Measurements from ENCODE around the gene RBPJ.

DNA sequence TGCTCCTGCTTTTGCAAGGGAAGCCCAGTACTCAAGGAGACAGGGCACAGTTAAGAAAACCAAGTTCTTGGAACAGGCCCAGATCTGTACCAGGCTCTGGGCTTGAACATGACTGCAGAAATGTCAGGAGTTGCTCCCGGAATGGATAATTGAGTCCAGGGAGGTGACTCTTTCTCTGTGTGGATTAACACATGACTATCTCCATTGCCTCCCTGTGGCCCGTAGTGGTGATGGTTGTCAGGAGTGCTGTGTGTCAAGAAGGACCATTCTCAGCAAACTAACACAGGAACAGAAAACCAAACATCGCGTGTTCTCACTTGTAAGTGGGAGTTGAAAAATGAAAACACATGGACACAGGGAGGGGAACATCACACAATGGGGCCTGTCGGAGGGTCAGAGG is 129.6 kb downstream of the RBPJ start:
- TF ChIP-seq POLR2AphosphoS5 (IDR thresholded peaks at IDR 0.05; ENCODE audit: low read depth, low read length): no peak
- TF ChIP-seq, protein P1, sequence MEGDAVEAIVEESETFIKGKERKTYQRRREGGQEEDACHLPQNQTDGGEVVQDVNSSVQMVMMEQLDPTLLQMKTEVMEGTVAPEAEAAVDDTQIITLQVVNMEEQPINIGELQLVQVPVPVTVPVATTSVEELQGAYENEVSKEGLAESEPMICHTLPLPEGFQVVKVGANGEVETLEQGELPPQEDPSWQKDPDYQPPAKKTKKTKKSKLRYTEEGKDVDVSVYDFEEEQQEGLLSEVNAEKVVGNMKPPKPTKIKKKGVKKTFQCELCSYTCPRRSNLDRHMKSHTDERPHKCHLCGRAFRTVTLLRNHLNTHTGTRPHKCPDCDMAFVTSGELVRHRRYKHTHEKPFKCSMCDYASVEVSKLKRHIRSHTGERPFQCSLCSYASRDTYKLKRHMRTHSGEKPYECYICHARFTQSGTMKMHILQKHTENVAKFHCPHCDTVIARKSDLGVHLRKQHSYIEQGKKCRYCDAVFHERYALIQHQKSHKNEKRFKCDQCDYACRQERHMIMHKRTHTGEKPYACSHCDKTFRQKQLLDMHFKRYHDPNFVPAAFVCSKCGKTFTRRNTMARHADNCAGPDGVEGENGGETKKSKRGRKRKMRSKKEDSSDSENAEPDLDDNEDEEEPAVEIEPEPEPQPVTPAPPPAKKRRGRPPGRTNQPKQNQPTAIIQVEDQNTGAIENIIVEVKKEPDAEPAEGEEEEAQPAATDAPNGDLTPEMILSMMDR (IDR thresholded peaks at IDR 0.05): no peak
- TF ChIP-seq, protein P2, sequence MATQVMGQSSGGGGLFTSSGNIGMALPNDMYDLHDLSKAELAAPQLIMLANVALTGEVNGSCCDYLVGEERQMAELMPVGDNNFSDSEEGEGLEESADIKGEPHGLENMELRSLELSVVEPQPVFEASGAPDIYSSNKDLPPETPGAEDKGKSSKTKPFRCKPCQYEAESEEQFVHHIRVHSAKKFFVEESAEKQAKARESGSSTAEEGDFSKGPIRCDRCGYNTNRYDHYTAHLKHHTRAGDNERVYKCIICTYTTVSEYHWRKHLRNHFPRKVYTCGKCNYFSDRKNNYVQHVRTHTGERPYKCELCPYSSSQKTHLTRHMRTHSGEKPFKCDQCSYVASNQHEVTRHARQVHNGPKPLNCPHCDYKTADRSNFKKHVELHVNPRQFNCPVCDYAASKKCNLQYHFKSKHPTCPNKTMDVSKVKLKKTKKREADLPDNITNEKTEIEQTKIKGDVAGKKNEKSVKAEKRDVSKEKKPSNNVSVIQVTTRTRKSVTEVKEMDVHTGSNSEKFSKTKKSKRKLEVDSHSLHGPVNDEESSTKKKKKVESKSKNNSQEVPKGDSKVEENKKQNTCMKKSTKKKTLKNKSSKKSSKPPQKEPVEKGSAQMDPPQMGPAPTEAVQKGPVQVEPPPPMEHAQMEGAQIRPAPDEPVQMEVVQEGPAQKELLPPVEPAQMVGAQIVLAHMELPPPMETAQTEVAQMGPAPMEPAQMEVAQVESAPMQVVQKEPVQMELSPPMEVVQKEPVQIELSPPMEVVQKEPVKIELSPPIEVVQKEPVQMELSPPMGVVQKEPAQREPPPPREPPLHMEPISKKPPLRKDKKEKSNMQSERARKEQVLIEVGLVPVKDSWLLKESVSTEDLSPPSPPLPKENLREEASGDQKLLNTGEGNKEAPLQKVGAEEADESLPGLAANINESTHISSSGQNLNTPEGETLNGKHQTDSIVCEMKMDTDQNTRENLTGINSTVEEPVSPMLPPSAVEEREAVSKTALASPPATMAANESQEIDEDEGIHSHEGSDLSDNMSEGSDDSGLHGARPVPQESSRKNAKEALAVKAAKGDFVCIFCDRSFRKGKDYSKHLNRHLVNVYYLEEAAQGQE (IDR thresholded peaks at IDR 0.05; ENCODE audit: insufficient read depth in 1 of 2, low read depth in 2 of 2, low read length in 1 of 2): no peak
- TF ChIP-seq SIN3A (IDR thresholded peaks at IDR 0.05; ENCODE audit: borderline replicate concordance, insufficient read depth, low read depth, low read length): no peak
- TF ChIP-seq TCF7L2 (IDR thresholded peaks at IDR 0.05; ENCODE audit: low read depth, low read length): no peak

Measured in Panc1 (cell line).